DMS 273 (cell line): ENCODE data around the gene MFSD1.

Experiments
- DNase-seq: peaks from one replicate; lab custom pipeline; 2025; ENCODE audit not compliant: unreplicated experiment; lab: John Stamatoyannopoulos, UW

Gene MFSD1

GRCh38 chr3:158801696-158802408 is at the start of gene MFSD1:
Gene MFSD1, plus strand, starts transcription at chr3:158802054. Its CDS starts 99 bp downstream, at chr3:158802153.
- peak; percentile 97 for DNase-seq

GRCh38 chr3:158753854-158754253 is 48.0 kb upstream of the MFSD1 start:
- DNase-seq = no peak

- no peak for DNase-seq
These were observed 46.4 kb upstream of the MFSD1 start for GRCh38 chr3:158755421-158755820.

GRCh38 chr3:158761350-158761749 is 40.5 kb upstream of the MFSD1 start:
- no peak for DNase-seq

- no peak for DNase-seq
These were observed 39.2 kb upstream of the MFSD1 start for GRCh38 chr3:158762701-158763100.

- DNase-seq = no peak
These were observed 38.4 kb upstream of the MFSD1 start for GRCh38 chr3:158763421-158763820.

- DNase-seq = no peak
These were observed 36.2 kb upstream of the MFSD1 start for GRCh38 chr3:158765518-158766205.

GRCh38 chr3:158766364-158766763 is 35.5 kb upstream of the MFSD1 start:
- DNase-seq = no peak

- DNase-seq = peak; percentile 53
These were observed 33.5 kb upstream of the MFSD1 start for GRCh38 chr3:158768361-158768787.

GRCh38 chr3:158768881-158769543 is 32.8 kb upstream of the MFSD1 start:
- peak; percentile 41 for DNase-seq

GRCh38 chr3:158769549-158769948 is 32.3 kb upstream of the MFSD1 start:
- no peak for DNase-seq

GRCh38 chr3:158769952-158770740 is 31.7 kb upstream of the MFSD1 start:
- no peak for DNase-seq

- no peak for DNase-seq
These were observed 31.0 kb upstream of the MFSD1 start for GRCh38 chr3:158770741-158771350.

- DNase-seq = no peak
These were observed 30.3 kb upstream of the MFSD1 start for GRCh38 chr3:158771577-158771976.

GRCh38 chr3:158771982-158772381 is 29.9 kb upstream of the MFSD1 start:
- DNase-seq = no peak

- no peak for DNase-seq
These were observed 28.7 kb upstream of the MFSD1 start for GRCh38 chr3:158773166-158773565.

GRCh38 chr3:158773845-158774830 is 27.7 kb upstream of the MFSD1 start:
- DNase-seq = no peak

- DNase-seq = no peak
These were observed 26.9 kb upstream of the MFSD1 start for GRCh38 chr3:158774965-158775364.
